B cell (primary cell): ENCODE data around the gene KRTAP10-2. TPM values are rescaled to one million over a fixed set of nuclear protein-coding genes. Genes with fewer than 3 reads are reported as not detected.

ENCODE experiments used
- ATAC-seq: fragments of 200-7000 bp; cut with Tn5 transposase; one replicate; pipeline ENCODE4 v1.10.0; 2021; ENCODE audit warnings: low read depth, mild to moderate bottlenecking, moderate number of reproducible peaks, moderate library complexity
- CTCF ChIA-PET: fragments of 350-600 bp; sonication (Branson Sonifier 250); formaldehyde crosslinking; loops from one replicate; lab custom pipeline; 2021; ENCODE audit warnings: antibody characterized with exemption, inconsistent platforms; lab: Charles Lee
- POLR2A ChIA-PET: fragments of 350-600 bp; sonication (Branson Sonifier 250); formaldehyde crosslinking; loops from one replicate; lab custom pipeline; 2021; ENCODE audit warnings: antibody characterized with exemption; lab: Charles Lee
- DNase-seq: peaks from one replicate; pipeline ENCODE4 v3.0.0; 2013
- H2AFZ ChIP-seq: 2 replicates; pipeline ENCODE4 v1.6.1; 2012; ENCODE audit warnings: mild to moderate bottlenecking, low read depth, low read length; ENCODE audit not compliant: insufficient read depth, poor library complexity, severe bottlenecking
- H3K27ac ChIP-seq, 2 donors: 1 replicate in 1 of 2; 2 replicates in 1 of 2; pipeline ENCODE4 v1.5.1; 2012 to 2013; ENCODE audit warnings: low read length in 2 of 2, mild to moderate bottlenecking in 2 of 2, moderate library complexity in 1 of 2
- H3K27me3 ChIP-seq, 4 experiments: fragments of 200-600 bp in 1 of 4; sonication (generic) in 1 of 4; replicated peaks in 1 of 4; 1 replicate in 2 of 4; 2 replicates in 2 of 4; pipeline versions ENCODE4 v1.6.1 to v1.7.0; 2013 to 2016; ENCODE audit warnings: low read length in 3 of 4, mild to moderate bottlenecking in 2 of 4, mixed read lengths in 1 of 4, moderate library complexity in 1 of 4; ENCODE audit not compliant: insufficient read depth in 4 of 4, control insufficient read depth in 3 of 4; ENCODE audit errors: control extremely low read depth in 1 of 4
- H3K36me3 ChIP-seq, 2 experiments: replicated peaks in 1 of 2; 1 replicate in 1 of 2; 2 replicates in 1 of 2; pipeline versions ENCODE4 v1.6.1 to v1.7.1; 2013; ENCODE audit warnings: low read length in 1 of 2; ENCODE audit not compliant: insufficient read depth in 2 of 2, control insufficient read depth in 1 of 2; ENCODE audit errors: control extremely low read depth in 1 of 2, extremely low read depth in 1 of 2
- H3K4me1 ChIP-seq, 2 donors: fragments of 200-600 bp in 1 of 2; sonication (generic) in 1 of 2; 1 replicate in 1 of 2; 2 replicates in 1 of 2; pipeline versions ENCODE4 v1.5.1 to v1.6.1; 2013 to 2017; ENCODE audit warnings: low read length in 2 of 2; ENCODE audit not compliant: control insufficient read depth in 2 of 2, insufficient read depth in 2 of 2
- H3K4me2 ChIP-seq: replicated peaks from 2 replicates; pipeline ENCODE3; 2012; ENCODE audit warnings: mild to moderate bottlenecking, low read depth, low read length; ENCODE audit not compliant: poor library complexity, severe bottlenecking
- H3K4me3 ChIP-seq, 5 experiments: fragments of 200-600 bp in 1 of 5; sonication (generic) in 1 of 5; 1 replicate in 3 of 5; 2 replicates in 2 of 5; pipeline versions ENCODE4 v1.5.1 to v1.7.0; 2011 to 2016; ENCODE audit warnings: low read length in 4 of 5, mild to moderate bottlenecking in 4 of 5, low read depth in 2 of 5, control low read depth in 1 of 5, moderate library complexity in 1 of 5; ENCODE audit not compliant: insufficient read depth in 1 of 5; ENCODE audit errors: control extremely low read depth in 1 of 5, extremely low read depth in 1 of 5
- H3K79me2 ChIP-seq: fragments of 200-600 bp; sonication (generic); one replicate; pipeline ENCODE4 v1.6.0; 2016; ENCODE audit warnings: low read length; ENCODE audit not compliant: control insufficient read depth, insufficient read depth
- H3K9ac ChIP-seq: fragments of 200-600 bp; sonication (generic); 2 replicates; pipeline ENCODE4 v1.6.1; 2017; ENCODE audit warnings: mild to moderate bottlenecking, low read length, moderate library complexity
- H3K9me3 ChIP-seq, 3 donors: one replicate each; pipeline versions ENCODE4 v1.6.1 to v1.7.1; 2013; ENCODE audit warnings: low read length in 2 of 3; ENCODE audit not compliant: control insufficient read depth in 2 of 3, insufficient read depth in 1 of 3; ENCODE audit errors: control extremely low read depth in 1 of 3
- H4K20me1 ChIP-seq: 2 replicates; pipeline ENCODE4 v1.6.0; 2012; ENCODE audit warnings: mild to moderate bottlenecking, low read length; ENCODE audit not compliant: insufficient read depth, control insufficient read depth, poor library complexity, severe bottlenecking
- H3K27ac Mint-ChIP-seq: one replicate; pipeline ENCODE4 v1.8.0; 2021; ENCODE audit warnings: mixed read lengths
- H3K27me3 Mint-ChIP-seq: one replicate; pipeline ENCODE4 v1.8.0; 2021; ENCODE audit warnings: mixed read lengths
- H3K4me1 Mint-ChIP-seq: one replicate; pipeline ENCODE4 v1.8.0; 2021; ENCODE audit warnings: mixed read lengths
- H3K4me3 Mint-ChIP-seq: one replicate; pipeline ENCODE4 v1.8.0; 2021; ENCODE audit warnings: mixed read lengths
- H3K9me3 Mint-ChIP-seq: one replicate; pipeline ENCODE4 v1.8.0; 2022; ENCODE audit warnings: mixed read lengths; ENCODE audit not compliant: insufficient read depth
- CTCF ChIP-seq: fragments of 200-600 bp; IDR thresholded peaks from one replicate; pipeline ENCODE4 v1.8.0; 2022; ENCODE audit warnings: antibody characterized with exemption, mild to moderate bottlenecking
- EZH2 ChIP-seq: IDR thresholded peaks from 2 replicates; pipeline ENCODE4 v1.6.1; 2012; ENCODE audit warnings: borderline replicate concordance, low read depth, mild to moderate bottlenecking, moderate library complexity, low read length; ENCODE audit not compliant: insufficient read depth, poor library complexity, severe bottlenecking
- WGBS: methylation state at CpG from one replicate; pipeline ENCODE4 v1.1.5; 2013; ENCODE audit warnings: missing lambda C conversion rate; ENCODE audit not compliant: insufficient coverage; 5-methylcytosine and 5-hydroxymethylcytosine counted together
- intact Hi-C: fragments of 100-400 bp; cut with micrococcal nuclease; formaldehyde crosslinking; loops from one replicate; pipeline ENCODE4 v1.10.0; 2022
- polyA plus RNA-seq: library from polyadenylated mRNA; depleted of rRNA; stranded (reverse); fragments of >200 nt; gene quantifications from 2 replicates; pipeline ENCODE4 v1.2.3, GENCODE V29; 2012
- total RNA-seq, 2 donors: library from RNA; stranded (reverse); fragments of 120-200 nt in 1 of 2; gene quantifications; 1 replicate in 1 of 2; 2 replicates in 1 of 2; pipeline versions ENCODE4 v1.2.3 to v1.2.4, GENCODE V29; 2013 to 2022

The KRTAP10-2 gene
- total and polyA plus RNA-seq, 2 donors (not counting 1 experiment from before 2014, with no cell fraction given), result not detected

DNA sequence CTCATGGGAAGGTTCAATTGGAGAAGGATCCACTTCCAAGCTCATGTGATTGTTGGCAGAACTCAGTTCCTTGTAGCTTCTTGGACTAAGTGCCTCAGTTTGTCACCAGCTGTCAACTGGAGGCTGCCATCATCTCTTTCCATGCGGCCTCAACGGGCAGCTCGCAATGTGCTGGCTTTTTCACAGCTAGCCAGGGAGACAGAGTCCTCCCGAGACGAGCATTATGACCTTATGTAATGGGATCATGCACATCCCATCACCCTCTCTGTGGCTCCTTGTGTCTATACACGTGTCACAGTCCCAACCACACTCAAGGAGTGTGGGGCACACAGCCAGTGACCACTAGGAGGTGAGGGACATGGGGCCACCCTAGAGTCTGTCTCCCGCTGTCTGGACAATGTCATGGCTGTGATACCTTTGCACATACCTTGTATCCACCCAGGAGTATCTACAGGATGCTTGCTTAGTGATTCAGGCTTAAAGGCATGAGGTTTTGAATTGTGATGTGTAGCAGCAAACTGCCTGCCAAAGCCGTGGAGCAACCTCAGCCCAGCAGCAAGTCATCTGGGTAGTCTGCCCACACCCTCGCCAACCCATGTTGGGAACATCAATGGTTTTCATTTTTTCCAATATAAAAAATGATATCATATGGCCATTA, 44.9 kb upstream of the KRTAP10-2 start:
- CTCF ChIA-PET, result no interaction called here

More for the DNA sequence above, 44.9 kb upstream of the KRTAP10-2 start:
- Histone ChIP-seq H3K4me2 (no peak overlapping the region), H3K79me2 (no peaks in the 10 kb centered on the region), H3K27ac (no peak overlapping the region), H3K9me3 (peaks cover 0 to 6% (median 3%) of the 10 kb centered on the region in 3 donors), H3K36me3 (no peaks in the 10 kb centered on the region), H3K4me3 (no peak overlapping the region), H3K9ac (no peak overlapping the region), H4K20me1 (no peaks in the 10 kb centered on the region), H3K4me1 (no peaks in the 10 kb centered on the region), H2AFZ (no peak overlapping the region), H3K27me3 (peaks cover 0 to 3% (median 0%) of the 10 kb centered on the region in 4 experiments)
- no peak for DNase-seq
- H3K4me1 Mint-ChIP-seq, result no peaks in the 10 kb centered on the region
- WGBS, result 93% methylated on average over 5 of the region's 9 CpGs
- TF ChIP-seq CTCF, result no peak
- no peak for TF ChIP-seq EZH2
- H3K9me3 Mint-ChIP-seq, result peaks cover 4% of the 10 kb centered on the region
- H3K27ac Mint-ChIP-seq, result no peak overlapping the region
- intact Hi-C loops, result no loop called here
- POLR2A ChIA-PET, result no interaction called here
- H3K27me3 Mint-ChIP-seq, result peaks cover 25% of the 10 kb centered on the region
- ATAC-seq, result no peak
- H3K4me3 Mint-ChIP-seq, result no peak overlapping the region
